ENCODE results near the gene POLR2H. TPM values are rescaled to one million over a fixed set of nuclear protein-coding genes. Genes with fewer than 3 reads are reported as not detected.

POLR2H gene
- polyA plus RNA-seq, 1 of the 3 experiments (the other 2 are of a cell fraction) = 206 TPM

DNA sequence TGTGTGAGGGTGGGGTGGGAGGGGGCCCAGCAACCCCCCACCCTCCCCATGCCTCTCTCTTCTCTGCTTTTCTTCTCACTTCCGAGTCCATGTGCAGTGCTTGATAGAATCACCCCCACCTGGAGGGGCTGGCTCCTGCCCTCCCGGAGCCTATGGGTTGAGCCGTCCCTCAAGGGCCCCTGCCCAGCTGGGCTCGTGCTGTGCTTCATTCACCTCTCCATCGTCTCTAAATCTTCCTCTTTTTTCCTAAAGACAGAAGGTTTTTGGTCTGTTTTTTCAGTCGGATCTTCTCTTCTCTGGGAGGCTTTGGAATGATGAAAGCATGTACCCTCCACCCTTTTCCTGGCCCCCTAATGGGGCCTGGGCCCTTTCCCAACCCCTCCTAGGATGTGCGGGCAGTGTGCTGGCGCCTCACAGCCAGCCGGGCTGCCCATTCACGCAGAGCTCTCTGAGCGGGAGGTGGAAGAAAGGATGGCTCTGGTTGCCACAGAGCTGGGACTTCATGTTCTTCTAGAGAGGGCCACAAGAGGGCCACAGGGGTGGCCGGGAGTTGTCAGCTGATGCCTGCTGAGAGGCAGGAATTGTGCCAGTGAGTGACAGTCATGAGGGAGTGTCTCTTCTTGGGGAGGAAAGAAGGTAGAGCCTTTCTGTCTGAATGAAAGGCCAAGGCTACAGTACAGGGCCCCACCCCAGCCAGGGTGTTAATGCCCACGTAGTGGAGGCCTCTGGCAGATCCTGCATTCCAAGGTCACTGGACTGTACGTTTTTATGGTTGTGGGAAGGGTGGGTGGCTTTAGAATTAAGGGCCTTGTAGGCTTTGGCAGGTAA, 16.0 kb upstream of the POLR2H start:
- Histone ChIP-seq H3K27me3 (ENCODE audit: insufficient read depth) (no peaks in the 10 kb centered on the region), H3K4me2 (no peak overlapping the region), H3K79me2 (ENCODE audit: insufficient read depth) (peaks cover 16% of the 10 kb centered on the region; the same call in 1 of the 2 replicates), H3K27ac (ENCODE audit: low read depth in 2 of 2, low read length in 1 of 2) (no peak overlapping the region), H3K9me2 (no peaks in the 10 kb centered on the region), H3K9ac (no peak overlapping the region), H3K4me1 (ENCODE audit: control insufficient read depth in 1 of 2, insufficient read depth in 2 of 2, low read depth in 1 of 2, low read length in 1 of 2) (peaks cover 0 to under 1% of the 10 kb centered on the region in 2 experiments; a peak in 2 of 4 replicates), H4K20me1 (ENCODE audit: insufficient read depth) (0 out of 2 replicates have a peak, but pooled peaks cover 5% of the 10 kb centered on the region), H2AFZ (ENCODE audit: low read depth) (no peak overlapping the region), H3K4me3 (ENCODE audit: low read depth in 2 of 2, low read length in 1 of 2) (no peak overlapping the region), H3K36me3 (replicated peaks in 1 of 2; ENCODE audit: control insufficient read depth in 1 of 2, insufficient read depth in 2 of 2, low read length in 1 of 2) (peaks cover 3 to 37% of the 10 kb centered on the region in 2 experiments), H3F3A (replicated peaks; ENCODE audit: insufficient read depth) (peaks cover 4% of the 10 kb centered on the region), H3K9me3 (no peaks in the 10 kb centered on the region)
- DNase-seq = peak; percentile 73
- ChIA-PET CTCF (interaction anchor here (1.0 to 5.3 kb wide), 6 partner anchors 8 to 96 kb away, joined by 3 to 42 read pairs (median 3); partner anchors contain the start of genes EEF1AKMT4 and FAM131A), POLR2A (interaction anchor here (0.9 to 3.0 kb wide), 3 partner anchors 8 to 16 kb away, joined by 4 to 11 read pairs (median 4); partner anchors contain the start of genes CLCN2, FAM131A and POLR2H)
- WGBS (ENCODE audit: low lambda C conversion rate) = 77% methylated on average over 9 of the region's 14 CpGs
- TF ChIP-seq, protein P1, sequence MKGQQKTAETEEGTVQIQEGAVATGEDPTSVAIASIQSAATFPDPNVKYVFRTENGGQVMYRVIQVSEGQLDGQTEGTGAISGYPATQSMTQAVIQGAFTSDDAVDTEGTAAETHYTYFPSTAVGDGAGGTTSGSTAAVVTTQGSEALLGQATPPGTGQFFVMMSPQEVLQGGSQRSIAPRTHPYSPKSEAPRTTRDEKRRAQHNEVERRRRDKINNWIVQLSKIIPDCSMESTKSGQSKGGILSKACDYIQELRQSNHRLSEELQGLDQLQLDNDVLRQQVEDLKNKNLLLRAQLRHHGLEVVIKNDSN (IDR thresholded peaks at IDR 0.05; ENCODE audit: borderline replicate concordance, low read depth) = peak; percentile 40; the same call in 1 of the 2 replicates
- 0 out of 2 replicates have a peak, but pooled peaks have one; percentile 26 for TF ChIP-seq MXI1 (IDR thresholded peaks at IDR 0.05; ENCODE audit: low read depth, low read length)
- TF ChIP-seq YY1 (IDR thresholded peaks at IDR 0.05; ENCODE audit: low read depth) = no peak
- TF ChIP-seq PBX3 (IDR thresholded peaks at IDR 0.05) = peak; percentile 71
- peak; percentile 54 for TF ChIP-seq CTCF (IDR thresholded peaks at IDR 0.05)

DNA sequence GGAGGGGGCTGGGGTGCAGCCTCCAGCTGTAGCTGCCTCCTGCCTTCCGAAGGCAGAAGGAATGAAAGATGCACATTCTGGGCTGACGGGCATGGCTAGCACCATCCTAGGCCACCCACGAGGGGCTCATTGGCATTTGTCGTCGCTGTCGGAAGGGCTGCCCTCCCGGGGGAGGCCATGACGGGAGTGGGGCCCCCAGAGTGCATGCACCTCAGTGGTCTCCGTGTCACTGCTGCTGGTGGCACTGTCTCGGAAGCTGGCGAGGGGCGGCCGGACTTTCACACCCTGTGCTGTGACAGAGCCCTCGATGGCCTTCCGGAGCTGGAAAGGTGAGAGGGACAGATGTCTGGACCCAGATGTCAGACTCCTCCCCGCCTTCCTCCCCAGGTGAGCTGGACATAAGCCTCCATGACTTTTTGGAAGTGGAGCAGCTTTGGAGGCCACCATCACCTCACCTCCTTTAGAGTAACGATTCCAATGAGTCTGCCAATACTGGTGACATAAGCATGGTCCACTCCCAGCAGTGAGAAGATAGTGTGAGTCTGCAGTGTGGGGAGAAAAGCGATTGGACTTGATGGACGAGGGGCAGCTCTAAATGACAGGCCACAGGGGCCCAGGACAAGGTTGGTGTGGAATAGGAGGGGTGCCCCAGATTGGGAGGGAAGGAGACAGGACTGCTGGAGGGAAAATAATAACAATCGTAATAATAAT, 14.9 kb upstream of the POLR2H start:
- Histone ChIP-seq H2AFZ (ENCODE audit: low read depth) (no peak overlapping the region), H3K79me2 (ENCODE audit: insufficient read depth) (peaks cover 5% of the 10 kb centered on the region; the same call in 1 of the 2 replicates), H3K27me3 (ENCODE audit: insufficient read depth) (no peaks in the 10 kb centered on the region), H3K36me3 (replicated peaks in 1 of 2; ENCODE audit: control insufficient read depth in 1 of 2, insufficient read depth in 2 of 2, low read length in 1 of 2) (peaks cover 3 to 44% of the 10 kb centered on the region in 2 experiments), H3K9me2 (no peaks in the 10 kb centered on the region), H3K9ac (no peak overlapping the region), H3F3A (replicated peaks; ENCODE audit: insufficient read depth) (peaks cover 4% of the 10 kb centered on the region), H3K9me3 (no peaks in the 10 kb centered on the region), H3K4me2 (no peak overlapping the region), H3K27ac (ENCODE audit: low read depth in 2 of 2, low read length in 1 of 2) (no peak overlapping the region), H3K4me3 (ENCODE audit: low read depth in 2 of 2, low read length in 1 of 2) (no peak overlapping the region), H3K4me1 (ENCODE audit: control insufficient read depth in 1 of 2, insufficient read depth in 2 of 2, low read depth in 1 of 2, low read length in 1 of 2) (peaks cover 0 to 6% of the 10 kb centered on the region in 2 experiments; a peak in 2 of 4 replicates), H4K20me1 (ENCODE audit: insufficient read depth) (0 out of 2 replicates have a peak, but pooled peaks cover 2% of the 10 kb centered on the region)
- DNase-seq = no peak
- CTCF ChIA-PET = interaction anchor here (1.3 to 5.3 kb wide), 3 partner anchors 8 to 25 kb away, joined by 3 to 42 read pairs (median 15); no protein-coding TSS in a partner anchor
- POLR2A ChIA-PET = interaction anchor here (0.6 to 3.0 kb wide), 3 partner anchors 8 to 15 kb away, joined by 3 to 12 read pairs (median 11); partner anchors contain the start of genes CLCN2 and POLR2H
- 94% methylated on average over 8 of the region's 20 CpGs for WGBS (ENCODE audit: low lambda C conversion rate)
- no peak for TF ChIP-seq NFIC (IDR thresholded peaks at IDR 0.05; ENCODE audit: borderline replicate concordance)
- no peak for TF ChIP-seq RCOR1 (IDR thresholded peaks at IDR 0.05; ENCODE audit: low read length)
- no peak for TF ChIP-seq ELF1 (IDR thresholded peaks at IDR 0.05)
- TF ChIP-seq MEF2A (IDR thresholded peaks at IDR 0.05; ENCODE audit: borderline replicate concordance, low read depth) = no peak
- no peak for TF ChIP-seq FOSL2 (IDR thresholded peaks at IDR 0.05; ENCODE audit: borderline replicate concordance, low read depth)
- no peak for TF ChIP-seq ZBTB33 (IDR thresholded peaks at IDR 0.05; ENCODE audit: borderline replicate concordance, low read depth)
- TF ChIP-seq REST (IDR thresholded peaks at IDR 0.05; ENCODE audit: low read depth, low read length) = no peak
- TF ChIP-seq TEAD4 (IDR thresholded peaks at IDR 0.05; ENCODE audit: borderline replicate concordance, insufficient read depth) = no peak
- no peak for TF ChIP-seq RFX5 (IDR thresholded peaks at IDR 0.05; ENCODE audit: low read length)

Data from SK-N-SH (cell line).